Panc1 (cell line): ENCODE results near the gene MKLN1.

Source experiments
- CTCF ChIP-seq: fragments of 450-650 bp; IDR thresholded peaks from 2 replicates; pipeline ENCODE4 v1.5.1; 2017; ENCODE audit warnings: mild to moderate bottlenecking
- POLR2AphosphoS5 ChIP-seq: IDR thresholded peaks from 2 replicates; pipeline ENCODE4 v1.6.1; 2012; ENCODE audit warnings: mild to moderate bottlenecking, low read depth, low read length, moderate library complexity
- SIN3A ChIP-seq: IDR thresholded peaks from 2 replicates; pipeline ENCODE4 v1.6.1; 2012; ENCODE audit warnings: low read depth, mild to moderate bottlenecking, low read length, moderate library complexity, borderline replicate concordance; ENCODE audit not compliant: insufficient read depth
- TF ChIP-seq, protein P1 (sequence below), 2 experiments: IDR thresholded peaks; 2 replicates each; pipeline ENCODE4 v1.6.1; 2011 to 2012; ENCODE audit warnings: low read depth in 2 of 2, control low read depth in 1 of 2, low read length in 1 of 2, mild to moderate bottlenecking in 1 of 2, moderate library complexity in 1 of 2; ENCODE audit not compliant: insufficient read depth in 1 of 2

DNA sequence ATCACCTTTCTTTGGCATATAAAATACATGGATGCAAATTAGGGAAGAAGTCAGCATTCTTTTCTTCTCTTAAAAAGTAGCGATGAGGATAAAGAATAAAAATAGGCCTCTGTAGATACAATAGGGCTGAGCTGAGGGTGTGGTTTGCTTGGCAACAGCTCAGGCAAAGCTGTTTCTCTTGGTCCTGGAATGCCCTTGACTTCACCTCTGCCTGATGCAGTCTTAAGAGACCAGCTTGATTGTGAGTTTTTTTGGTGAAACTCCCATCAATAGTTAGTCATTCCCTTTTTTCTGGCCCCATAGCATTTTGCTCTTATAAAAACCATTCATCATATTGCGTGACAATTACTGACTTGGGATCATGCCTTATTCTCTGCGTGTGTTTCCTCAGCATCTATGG is 42.1 kb upstream of the MKLN1 start:
- TF ChIP-seq, protein P1, sequence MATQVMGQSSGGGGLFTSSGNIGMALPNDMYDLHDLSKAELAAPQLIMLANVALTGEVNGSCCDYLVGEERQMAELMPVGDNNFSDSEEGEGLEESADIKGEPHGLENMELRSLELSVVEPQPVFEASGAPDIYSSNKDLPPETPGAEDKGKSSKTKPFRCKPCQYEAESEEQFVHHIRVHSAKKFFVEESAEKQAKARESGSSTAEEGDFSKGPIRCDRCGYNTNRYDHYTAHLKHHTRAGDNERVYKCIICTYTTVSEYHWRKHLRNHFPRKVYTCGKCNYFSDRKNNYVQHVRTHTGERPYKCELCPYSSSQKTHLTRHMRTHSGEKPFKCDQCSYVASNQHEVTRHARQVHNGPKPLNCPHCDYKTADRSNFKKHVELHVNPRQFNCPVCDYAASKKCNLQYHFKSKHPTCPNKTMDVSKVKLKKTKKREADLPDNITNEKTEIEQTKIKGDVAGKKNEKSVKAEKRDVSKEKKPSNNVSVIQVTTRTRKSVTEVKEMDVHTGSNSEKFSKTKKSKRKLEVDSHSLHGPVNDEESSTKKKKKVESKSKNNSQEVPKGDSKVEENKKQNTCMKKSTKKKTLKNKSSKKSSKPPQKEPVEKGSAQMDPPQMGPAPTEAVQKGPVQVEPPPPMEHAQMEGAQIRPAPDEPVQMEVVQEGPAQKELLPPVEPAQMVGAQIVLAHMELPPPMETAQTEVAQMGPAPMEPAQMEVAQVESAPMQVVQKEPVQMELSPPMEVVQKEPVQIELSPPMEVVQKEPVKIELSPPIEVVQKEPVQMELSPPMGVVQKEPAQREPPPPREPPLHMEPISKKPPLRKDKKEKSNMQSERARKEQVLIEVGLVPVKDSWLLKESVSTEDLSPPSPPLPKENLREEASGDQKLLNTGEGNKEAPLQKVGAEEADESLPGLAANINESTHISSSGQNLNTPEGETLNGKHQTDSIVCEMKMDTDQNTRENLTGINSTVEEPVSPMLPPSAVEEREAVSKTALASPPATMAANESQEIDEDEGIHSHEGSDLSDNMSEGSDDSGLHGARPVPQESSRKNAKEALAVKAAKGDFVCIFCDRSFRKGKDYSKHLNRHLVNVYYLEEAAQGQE (IDR thresholded peaks at IDR 0.05; ENCODE audit: insufficient read depth in 1 of 2, low read depth in 2 of 2, low read length in 1 of 2) = no peak
- no peak for TF ChIP-seq CTCF
- no peak for TF ChIP-seq POLR2AphosphoS5
- no peak for TF ChIP-seq SIN3A
